Measurements from ENCODE around the gene STAMBPL1. TPM values are rescaled to one million over a fixed set of nuclear protein-coding genes. Genes with fewer than 3 reads are reported as not detected.

STAMBPL1 gene
- total and polyA plus RNA-seq, 10 donors, result 6.2 to 49.4 (median 25.6) TPM

DNA sequence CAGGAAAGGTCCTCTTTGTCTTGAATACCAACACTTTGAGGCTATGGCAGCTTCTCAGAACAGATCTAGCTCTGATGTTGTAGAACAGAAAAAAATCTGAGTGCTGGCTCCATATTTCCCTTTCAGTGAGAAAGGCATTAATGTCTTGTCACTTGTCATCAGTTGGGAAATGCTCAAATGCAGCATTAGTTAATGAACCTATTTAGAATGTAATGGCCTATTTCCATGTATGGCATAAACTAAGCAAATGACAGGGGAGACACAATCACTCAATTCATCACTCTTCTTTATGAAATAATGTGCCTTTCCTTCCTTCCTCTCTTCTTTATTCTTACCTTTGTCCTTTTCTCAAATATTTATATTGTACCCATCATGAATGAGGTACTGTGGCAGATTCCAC, 5.0 kb upstream of the STAMBPL1 start:
- H3K27me3 ChIP-seq (replicated peaks in 1 of 7), result no peaks in the 10 kb centered on the region
- peaks cover 0 to 21% (median 15%) of the 10 kb centered on the region in 6 donors for H3K4me1 ChIP-seq
- no peak overlapping the region for H3K27ac ChIP-seq
- no peaks in the 10 kb centered on the region for H3K36me3 ChIP-seq
- DNase-seq, result no peak
- no peaks in the 10 kb centered on the region for H3K9me3 ChIP-seq
- TF ChIP-seq, protein P1, sequence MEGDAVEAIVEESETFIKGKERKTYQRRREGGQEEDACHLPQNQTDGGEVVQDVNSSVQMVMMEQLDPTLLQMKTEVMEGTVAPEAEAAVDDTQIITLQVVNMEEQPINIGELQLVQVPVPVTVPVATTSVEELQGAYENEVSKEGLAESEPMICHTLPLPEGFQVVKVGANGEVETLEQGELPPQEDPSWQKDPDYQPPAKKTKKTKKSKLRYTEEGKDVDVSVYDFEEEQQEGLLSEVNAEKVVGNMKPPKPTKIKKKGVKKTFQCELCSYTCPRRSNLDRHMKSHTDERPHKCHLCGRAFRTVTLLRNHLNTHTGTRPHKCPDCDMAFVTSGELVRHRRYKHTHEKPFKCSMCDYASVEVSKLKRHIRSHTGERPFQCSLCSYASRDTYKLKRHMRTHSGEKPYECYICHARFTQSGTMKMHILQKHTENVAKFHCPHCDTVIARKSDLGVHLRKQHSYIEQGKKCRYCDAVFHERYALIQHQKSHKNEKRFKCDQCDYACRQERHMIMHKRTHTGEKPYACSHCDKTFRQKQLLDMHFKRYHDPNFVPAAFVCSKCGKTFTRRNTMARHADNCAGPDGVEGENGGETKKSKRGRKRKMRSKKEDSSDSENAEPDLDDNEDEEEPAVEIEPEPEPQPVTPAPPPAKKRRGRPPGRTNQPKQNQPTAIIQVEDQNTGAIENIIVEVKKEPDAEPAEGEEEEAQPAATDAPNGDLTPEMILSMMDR (IDR thresholded peaks at IDR 0.05 in 8 of 11, conservative IDR thresholded peaks at IDR 0.05 in 3 of 11), result no peak
- TF ChIP-seq POLR2A (IDR thresholded peaks at IDR 0.05) (no peak), POLR2AphosphoS5 (IDR thresholded peaks at IDR 0.05) (no peak)
- intact Hi-C loops (cut with DNase I; ENCODE audit: low total_unique reads), result no loop called here
- no peak overlapping the region for H3K4me3 ChIP-seq

DNA sequence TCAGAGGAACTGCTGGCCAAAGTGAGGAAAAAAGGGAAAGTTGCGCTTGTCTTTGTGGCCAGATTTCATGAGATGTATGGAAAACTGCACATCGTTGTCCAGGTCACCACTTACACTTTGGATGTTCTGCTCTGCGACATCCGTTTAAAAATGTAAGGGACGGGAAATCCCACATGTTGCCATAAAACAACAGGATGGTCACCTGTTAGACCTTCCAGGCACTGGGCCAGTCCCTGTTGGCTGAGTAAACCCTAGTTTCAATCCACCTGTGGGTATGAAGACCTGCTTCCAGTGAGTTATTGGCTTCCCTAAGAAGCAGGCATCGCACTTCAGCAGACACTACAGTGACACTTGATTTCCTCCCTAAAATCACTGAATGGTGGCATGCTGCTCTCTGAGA, 2.7 kb upstream of the STAMBPL1 start:
- peaks cover 11 to 38% (median 32%) of the 10 kb centered on the region in 6 donors for H3K4me1 ChIP-seq
- H3K27ac ChIP-seq, result no peak overlapping the region
- no peaks in the 10 kb centered on the region for H3K27me3 ChIP-seq (replicated peaks in 1 of 7)
- intact Hi-C loops (cut with DNase I; ENCODE audit: low total_unique reads), result no loop called here
- H3K4me3 ChIP-seq, result no peak overlapping the region
- WGBS, 5 donors, result 90 to 95% (median 91%) methylated on average over 6 of the region's 6 CpGs
- no peak for TF ChIP-seq POLR2AphosphoS5 (IDR thresholded peaks at IDR 0.05)
- TF ChIP-seq POLR2A (IDR thresholded peaks at IDR 0.05), result no peak
- TF ChIP-seq, protein P1 (IDR thresholded peaks at IDR 0.05 in 8 of 11, conservative IDR thresholded peaks at IDR 0.05 in 3 of 11), result no peak
- DNase-seq, result no peak
- H3K36me3 ChIP-seq, result no peaks in the 10 kb centered on the region
- no peaks in the 10 kb centered on the region for H3K9me3 ChIP-seq

DNA sequence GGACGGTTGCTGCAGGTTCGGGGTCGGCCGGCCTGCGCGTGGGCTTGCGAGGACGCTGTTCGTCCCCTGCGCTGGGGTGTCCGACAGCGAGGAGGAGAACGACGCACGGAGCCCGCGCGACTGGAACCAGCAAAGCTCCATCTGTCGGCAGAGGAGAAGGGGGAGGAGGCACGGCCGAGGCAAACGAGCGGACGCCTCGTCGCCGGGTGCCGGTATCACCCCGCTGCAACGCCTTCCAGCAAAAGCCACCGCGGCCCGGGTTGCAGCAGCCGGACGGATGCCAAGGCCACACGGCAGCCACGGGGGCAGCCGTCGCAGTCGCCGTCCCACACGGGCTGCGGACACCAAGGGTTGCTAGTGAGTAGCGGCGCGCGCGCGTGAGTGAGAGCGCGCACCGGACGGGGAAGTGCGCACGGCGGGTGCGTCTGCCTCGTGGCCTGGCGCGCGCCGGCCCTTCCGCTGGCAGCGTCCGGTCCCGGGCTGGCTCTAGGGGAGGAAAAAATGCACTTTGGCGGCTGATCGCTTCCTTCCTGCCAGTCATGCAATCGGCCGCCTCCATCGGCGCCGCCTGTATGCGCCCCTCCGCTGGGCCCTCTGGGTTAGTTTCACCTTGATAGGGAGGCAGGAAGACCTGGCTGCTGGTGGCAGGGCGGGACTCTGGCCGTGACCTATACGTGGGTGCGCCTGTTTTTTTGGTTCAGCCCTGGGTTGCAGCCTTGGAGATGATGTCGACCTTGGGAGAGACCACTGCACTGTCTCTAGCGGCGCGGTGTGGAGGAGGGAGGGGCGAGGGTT, 434 bp downstream of the STAMBPL1 start:
- peaks cover 22 to 70% (median 63%) of the 10 kb centered on the region in 6 donors for H3K4me1 ChIP-seq
- 0% methylated on average over 23 to 84 of the region's 84 CpGs for WGBS, 5 donors

DNA sequence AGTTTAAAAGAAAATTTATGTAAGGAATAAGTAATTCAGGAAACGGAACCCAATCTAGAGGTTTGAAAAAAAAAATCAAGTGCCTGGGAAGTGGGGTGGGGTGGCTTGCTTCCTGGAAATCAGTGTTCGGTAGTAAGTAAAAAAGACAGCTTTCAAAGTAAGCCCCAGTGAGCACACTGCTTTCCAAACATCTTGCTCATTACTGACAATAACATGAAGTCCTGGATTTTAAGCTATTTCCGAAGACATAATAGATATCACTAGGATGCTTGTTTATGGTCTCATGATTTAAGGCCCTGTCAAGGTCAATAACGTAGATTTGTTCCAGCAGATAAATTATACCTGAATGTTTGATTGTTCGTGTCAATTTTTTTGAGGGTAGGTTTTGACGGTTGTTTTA, 1.3 kb downstream of the STAMBPL1 start:
- no peaks in the 10 kb centered on the region for H3K36me3 ChIP-seq
- no peaks in the 10 kb centered on the region for H3K27me3 ChIP-seq (replicated peaks in 1 of 7)
- intact Hi-C loops (cut with DNase I; ENCODE audit: low total_unique reads), result loop anchor here (10.0 kb wide), 1 partner anchor 103 kb away; no protein-coding TSS in a partner anchor
- H3K4me3 ChIP-seq, result peak overlapping the region; percentile 52 to 90 (median 81)
- peaks cover 22 to 77% (median 67%) of the 10 kb centered on the region in 6 donors for H3K4me1 ChIP-seq
- DNase-seq, result no peak
- no peaks in the 10 kb centered on the region for H3K9me3 ChIP-seq
- TF ChIP-seq, protein P1 (IDR thresholded peaks at IDR 0.05 in 8 of 11, conservative IDR thresholded peaks at IDR 0.05 in 3 of 11), result no peak
- no peak for TF ChIP-seq POLR2A (IDR thresholded peaks at IDR 0.05)
- no peak for TF ChIP-seq POLR2AphosphoS5 (IDR thresholded peaks at IDR 0.05)
- H3K27ac ChIP-seq, result peak overlapping the region; percentile 93 to 98 (median 96)
- 13 to 31% (median 21%) methylated on average over 6 of the region's 6 CpGs for whole genome bisulfite sequencing, 5 donors

More for the DNA sequence above, 434 bp downstream of the STAMBPL1 start:
- TF ChIP-seq, protein P1 (IDR thresholded peaks at IDR 0.05 in 8 of 11, conservative IDR thresholded peaks at IDR 0.05 in 3 of 11), result peak in 6 of 11 experiments; percentile 4 to 46 (median 13)
- peak; percentile 93 to 96 (median 96) for TF ChIP-seq POLR2AphosphoS5 (IDR thresholded peaks at IDR 0.05)
- TF ChIP-seq POLR2A (IDR thresholded peaks at IDR 0.05), result peak; percentile 25 to 70 (median 65)
- no peaks in the 10 kb centered on the region for H3K27me3 ChIP-seq (replicated peaks in 1 of 7)
- H3K27ac ChIP-seq, result peak overlapping the region; percentile 93 to 98 (median 96)
- intact Hi-C loops (cut with DNase I; ENCODE audit: low total_unique reads), result loop anchor here (10.0 kb wide), 1 partner anchor 104 kb away; no protein-coding TSS in a partner anchor
- peak overlapping the region; percentile 52 to 90 (median 81) for H3K4me3 ChIP-seq
- no peaks in the 10 kb centered on the region for H3K36me3 ChIP-seq
- no peaks in the 10 kb centered on the region for H3K9me3 ChIP-seq
- DNase-seq, result peak; percentile 97
